K562 (cell line): ENCODE data around the gene MRPL54.

Experiments used
- CBFB ChIP-seq: sonication (generic); formaldehyde crosslinking; IDR thresholded peaks from 2 replicates; pipeline ENCODE4 v1.4.0; 2020; ENCODE audit warnings: mild to moderate bottlenecking, missing genetic modification reagents
- CTCF ChIP-seq, 3 experiments: IDR thresholded peaks in 2 of 3; conservative IDR thresholded peaks in 1 of 3; 2 replicates each; pipeline ENCODE4 v1.5.1; 2011 to 2012; ENCODE audit warnings: low read length in 3 of 3, mild to moderate bottlenecking in 3 of 3, control low read depth in 2 of 3, improper control_type of control experiment in 1 of 3, inconsistent platforms in 1 of 3, low read depth in 1 of 3, mixed read lengths in 1 of 3, moderate library complexity in 1 of 3; ENCODE audit not compliant: insufficient read depth in 2 of 3
- FOXM1 ChIP-seq, 2 experiments: fragments of 450-650 bp in 1 of 2; sonication (generic) in 1 of 2; formaldehyde crosslinking in 1 of 2; IDR thresholded peaks; 2 replicates each; pipeline versions ENCODE4 v1.6.1 to v1.9.0; 2017 to 2022; ENCODE audit warnings: low read depth in 2 of 2, mild to moderate bottlenecking in 2 of 2, missing genetic modification reagents in 1 of 2, moderate library complexity in 1 of 2
- GABPB1 ChIP-seq: sonication (generic); formaldehyde crosslinking; IDR thresholded peaks from 2 replicates; pipeline ENCODE4 v1.8.0; 2022; ENCODE audit warnings: mild to moderate bottlenecking, missing genetic modification reagents
- HDAC8 ChIP-seq: fragments of 450-650 bp; IDR thresholded peaks from 2 replicates; pipeline ENCODE4 v1.6.1; 2016; ENCODE audit warnings: mild to moderate bottlenecking, missing genetic modification characterization, moderate library complexity, missing compliant biosample characterization
- PKNOX1 ChIP-seq: fragments of 450-650 bp; IDR thresholded peaks from 2 replicates; pipeline ENCODE4 v1.6.1; 2016
- POLR2A ChIP-seq: fragments of 450-650 bp; conservative IDR thresholded peaks from 2 replicates; pipeline ENCODE4 v1.6.1; 2016
- RREB1 ChIP-seq: fragments of 250-450 bp; sonication (Bioruptor Pico); IDR thresholded peaks from 2 replicates; pipeline ENCODE4 v1.4.0; 2020
- TCF7L2 ChIP-seq: fragments of 150-350 bp; IDR thresholded peaks from 2 replicates; pipeline ENCODE4 v1.6.1; 2016; ENCODE audit warnings: low read depth, mild to moderate bottlenecking, low read length, moderate library complexity
- TFE3 ChIP-seq: fragments of 450-650 bp; formaldehyde crosslinking; IDR thresholded peaks from 2 replicates; pipeline ENCODE4 v1.4.0; 2020; ENCODE audit warnings: mild to moderate bottlenecking, mixed read lengths
- ZNF174 ChIP-seq: fragments of 250-450 bp; sonication (Bioruptor Pico); IDR thresholded peaks from 2 replicates; pipeline ENCODE4 v1.4.0; 2020; ENCODE audit warnings: mild to moderate bottlenecking
- ZNF224 ChIP-seq: sonication (generic); formaldehyde crosslinking; IDR thresholded peaks from 2 replicates; pipeline ENCODE4 v1.8.0; 2022; ENCODE audit warnings: mild to moderate bottlenecking, missing genetic modification reagents
- ZNF282 ChIP-seq: sonication (generic); formaldehyde crosslinking; IDR thresholded peaks from 2 replicates; pipeline ENCODE4 v1.8.1; 2023; ENCODE audit warnings: missing genetic modification reagents
- TF ChIP-seq, protein P1 (sequence below): sonication (generic); formaldehyde crosslinking; IDR thresholded peaks from 2 replicates; pipeline ENCODE4 v1.8.1; 2023; ENCODE audit warnings: mild to moderate bottlenecking, missing genetic modification reagents, moderate library complexity

GRCh38 chr19:3807131-3807480 is 44.6 kb downstream of the MRPL54 start:
- no peak for TF ChIP-seq HDAC8 (tag)
- no peak for TF ChIP-seq POLR2A
- TF ChIP-seq, protein P1, sequence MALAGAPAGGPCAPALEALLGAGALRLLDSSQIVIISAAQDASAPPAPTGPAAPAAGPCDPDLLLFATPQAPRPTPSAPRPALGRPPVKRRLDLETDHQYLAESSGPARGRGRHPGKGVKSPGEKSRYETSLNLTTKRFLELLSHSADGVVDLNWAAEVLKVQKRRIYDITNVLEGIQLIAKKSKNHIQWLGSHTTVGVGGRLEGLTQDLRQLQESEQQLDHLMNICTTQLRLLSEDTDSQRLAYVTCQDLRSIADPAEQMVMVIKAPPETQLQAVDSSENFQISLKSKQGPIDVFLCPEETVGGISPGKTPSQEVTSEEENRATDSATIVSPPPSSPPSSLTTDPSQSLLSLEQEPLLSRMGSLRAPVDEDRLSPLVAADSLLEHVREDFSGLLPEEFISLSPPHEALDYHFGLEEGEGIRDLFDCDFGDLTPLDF (CRISPR knock-in tag) = no peak
- TF ChIP-seq TFE3 = no peak
- TF ChIP-seq CTCF (IDR thresholded peaks at IDR 0.05 in 2 of 3, conservative IDR thresholded peaks at IDR 0.05 in 1 of 3; ENCODE audit: insufficient read depth in 2 of 3, low read depth in 1 of 3, low read length in 3 of 3) = no peak
- no peak for TF ChIP-seq ZNF224 (CRISPR knock-in tag)
- TF ChIP-seq RREB1 (CRISPR knock-in tag) = no peak
- no peak for TF ChIP-seq GABPB1 (CRISPR knock-in tag)
- no peak for TF ChIP-seq PKNOX1
- no peak for TF ChIP-seq TCF7L2
- no peak for TF ChIP-seq CBFB (CRISPR knock-in tag)
- TF ChIP-seq ZNF282 (CRISPR knock-in tag) = no peak
- no peak for TF ChIP-seq ZNF174 (CRISPR knock-in tag)
- TF ChIP-seq FOXM1 (IDR thresholded peaks at IDR 0.05; ENCODE audit: low read depth) = no peak
- TF ChIP-seq FOXM1 (CRISPR knock-in tag; IDR thresholded peaks at IDR 0.05; ENCODE audit: low read depth) = no peak
